ENCODE data around the gene CTBP2.

CTBP2 gene

GRCh38 chr10:124984376-124984775 is 176.0 kb downstream of the CTBP2 start:
- no peak for DNase-seq (ENCODE audit: low spot score)
- TF ChIP-seq CTCF (IDR thresholded peaks at IDR 0.05; ENCODE audit: extremely low read depth, missing control alignments): no peak

- no peak for DNase-seq (ENCODE audit: low spot score)
- no peak for TF ChIP-seq CTCF (IDR thresholded peaks at IDR 0.05; ENCODE audit: extremely low read depth, missing control alignments)
Observed at GRCh38 chr10:124983321-124983720, 177.0 kb downstream of the CTBP2 start.

- no peak for TF ChIP-seq CTCF (IDR thresholded peaks at IDR 0.05; ENCODE audit: extremely low read depth, missing control alignments)
- DNase-seq (ENCODE audit: low spot score): no peak
Observed at GRCh38 chr10:124978376-124978725, 182.0 kb downstream of the CTBP2 start.

GRCh38 chr10:124977648-124978375 is 182.6 kb downstream of the CTBP2 start:
- no peak for TF ChIP-seq CTCF (IDR thresholded peaks at IDR 0.05; ENCODE audit: extremely low read depth, missing control alignments)
- no peak for DNase-seq (ENCODE audit: low spot score)

- DNase-seq (ENCODE audit: low spot score): no peak
- no peak for TF ChIP-seq CTCF (IDR thresholded peaks at IDR 0.05; ENCODE audit: extremely low read depth, missing control alignments)
Observed at GRCh38 chr10:124977161-124977560, 183.2 kb downstream of the CTBP2 start.

GRCh38 chr10:124975977-124976514 is 184.3 kb downstream of the CTBP2 start:
- TF ChIP-seq CTCF (IDR thresholded peaks at IDR 0.05; ENCODE audit: extremely low read depth, missing control alignments): no peak
- no peak for DNase-seq (ENCODE audit: low spot score)

GRCh38 chr10:124974131-124974530 is 186.2 kb downstream of the CTBP2 start:
- DNase-seq (ENCODE audit: low spot score): no peak
- no peak for TF ChIP-seq CTCF (IDR thresholded peaks at IDR 0.05; ENCODE audit: extremely low read depth, missing control alignments)

Data from GM20000 (cell line).